Glutamatergic neuron (in vitro differentiated cells): ENCODE measurements around the gene WDR45B. TPM values are rescaled to one million over a fixed set of nuclear protein-coding genes. Genes with fewer than 3 reads are reported as not detected.
A peak's percentile ranks its signal among the peaks of the same experiment; 100 is the strongest.

Experiments used
- DNase-seq: peaks from one replicate; pipeline ENCODE4 v3.0.0; 2022
- H3K27ac Mint-ChIP-seq: one replicate; pipeline ENCODE4 v1.8.0; 2020; ENCODE audit warnings: mild to moderate bottlenecking, mixed read lengths, inconsistent platforms; ENCODE audit not compliant: unreplicated experiment
- H3K27me3 Mint-ChIP-seq: one replicate; pipeline ENCODE4 v1.8.0; 2020; ENCODE audit warnings: mild to moderate bottlenecking, moderate library complexity, mixed read lengths, inconsistent platforms; ENCODE audit not compliant: unreplicated experiment
- H3K36me3 Mint-ChIP-seq: one replicate; pipeline ENCODE4 v1.8.0; 2020; ENCODE audit warnings: mild to moderate bottlenecking, mixed read lengths, inconsistent platforms; ENCODE audit not compliant: unreplicated experiment
- H3K4me1 Mint-ChIP-seq: one replicate; pipeline ENCODE4 v1.8.0; 2020; ENCODE audit warnings: mild to moderate bottlenecking, low read depth, mixed read lengths, inconsistent platforms; ENCODE audit not compliant: unreplicated experiment
- H3K4me3 Mint-ChIP-seq: one replicate; pipeline ENCODE4 v1.8.0; 2020; ENCODE audit warnings: mild to moderate bottlenecking, mixed read lengths, inconsistent platforms; ENCODE audit not compliant: unreplicated experiment
- H3K9me3 Mint-ChIP-seq: one replicate; pipeline ENCODE4 v1.8.0; 2020; ENCODE audit warnings: mild to moderate bottlenecking, moderate library complexity, mixed read lengths, inconsistent platforms; ENCODE audit not compliant: unreplicated experiment
- total RNA-seq: library from RNA; stranded (reverse); fragmentation: NEBNext Ultra II Directional; extraction: Animal tissue kit (Norgen Biotek cat#: 25700); gene quantifications from one replicate; pipeline ENCODE4 v1.2.1, GENCODE V29; 2021; ENCODE audit not compliant: unreplicated experiment
- TF ChIP-seq, protein P1 (sequence below): fragments of 200-600 bp; sonication (generic); IDR thresholded peaks from one replicate; pipeline ENCODE4 v1.5.0; 2021; ENCODE audit not compliant: partially characterized antibody, unreplicated experiment

The WDR45B gene
- total RNA-seq, 1 donor from 2014 or later = 60.4 TPM

DNA sequence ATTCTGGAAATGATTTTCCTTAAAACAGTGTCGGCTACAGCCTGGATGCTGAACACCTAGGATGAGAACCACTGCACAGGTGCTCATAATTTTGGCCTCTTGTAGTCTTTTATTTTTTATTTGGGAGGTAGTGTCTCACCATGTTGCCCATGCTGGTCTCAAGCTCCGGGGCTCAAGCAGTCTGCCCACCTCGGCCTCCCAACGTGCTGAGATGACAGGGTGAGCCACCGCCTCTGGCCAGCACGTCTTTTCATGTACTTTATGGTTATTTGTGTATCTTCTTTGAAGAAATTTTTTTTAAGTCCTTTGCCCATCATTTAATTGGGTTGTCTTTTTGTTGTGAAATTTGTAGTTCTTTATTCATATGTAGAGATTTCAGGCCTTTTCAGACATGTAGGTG is 58.0 kb downstream of the WDR45B start:
- no peaks in the 10 kb centered on the region for H3K36me3 Mint-ChIP-seq
- peaks cover 17% of the 10 kb centered on the region for H3K4me1 Mint-ChIP-seq
- TF ChIP-seq, protein P1, sequence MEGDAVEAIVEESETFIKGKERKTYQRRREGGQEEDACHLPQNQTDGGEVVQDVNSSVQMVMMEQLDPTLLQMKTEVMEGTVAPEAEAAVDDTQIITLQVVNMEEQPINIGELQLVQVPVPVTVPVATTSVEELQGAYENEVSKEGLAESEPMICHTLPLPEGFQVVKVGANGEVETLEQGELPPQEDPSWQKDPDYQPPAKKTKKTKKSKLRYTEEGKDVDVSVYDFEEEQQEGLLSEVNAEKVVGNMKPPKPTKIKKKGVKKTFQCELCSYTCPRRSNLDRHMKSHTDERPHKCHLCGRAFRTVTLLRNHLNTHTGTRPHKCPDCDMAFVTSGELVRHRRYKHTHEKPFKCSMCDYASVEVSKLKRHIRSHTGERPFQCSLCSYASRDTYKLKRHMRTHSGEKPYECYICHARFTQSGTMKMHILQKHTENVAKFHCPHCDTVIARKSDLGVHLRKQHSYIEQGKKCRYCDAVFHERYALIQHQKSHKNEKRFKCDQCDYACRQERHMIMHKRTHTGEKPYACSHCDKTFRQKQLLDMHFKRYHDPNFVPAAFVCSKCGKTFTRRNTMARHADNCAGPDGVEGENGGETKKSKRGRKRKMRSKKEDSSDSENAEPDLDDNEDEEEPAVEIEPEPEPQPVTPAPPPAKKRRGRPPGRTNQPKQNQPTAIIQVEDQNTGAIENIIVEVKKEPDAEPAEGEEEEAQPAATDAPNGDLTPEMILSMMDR = no peak
- H3K4me3 Mint-ChIP-seq = peak overlapping the region; percentile 38
- DNase-seq = no peak
- peak overlapping the region; percentile 81 for H3K27ac Mint-ChIP-seq
- peaks cover 12% of the 10 kb centered on the region for H3K9me3 Mint-ChIP-seq
- H3K27me3 Mint-ChIP-seq = peaks cover 11% of the 10 kb centered on the region

DNA sequence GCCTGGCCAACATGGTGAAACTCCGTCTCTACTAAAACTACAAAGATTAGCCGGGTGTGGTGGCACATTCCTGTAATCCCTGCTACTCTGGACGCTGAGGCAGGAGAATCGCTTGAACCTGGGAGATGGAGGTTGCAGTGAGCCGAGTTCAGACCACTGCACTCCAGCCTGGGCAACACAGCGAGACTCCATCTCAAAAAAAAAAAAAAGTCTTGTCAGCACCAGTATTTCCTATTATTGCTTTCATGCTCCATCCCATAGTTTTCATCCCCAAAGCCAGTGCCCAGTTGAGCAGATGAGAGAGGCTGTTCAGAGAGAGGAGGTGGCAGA is 58.4 kb downstream of the WDR45B start:
- H3K27me3 Mint-ChIP-seq = peaks cover 12% of the 10 kb centered on the region
- H3K4me1 Mint-ChIP-seq = peaks cover 17% of the 10 kb centered on the region
- no peaks in the 10 kb centered on the region for H3K36me3 Mint-ChIP-seq
- H3K27ac Mint-ChIP-seq = peak overlapping the region; percentile 66
- TF ChIP-seq, protein P1 = no peak
- peaks cover 11% of the 10 kb centered on the region for H3K9me3 Mint-ChIP-seq
- DNase-seq = no peak
- H3K4me3 Mint-ChIP-seq = no peak overlapping the region

DNA sequence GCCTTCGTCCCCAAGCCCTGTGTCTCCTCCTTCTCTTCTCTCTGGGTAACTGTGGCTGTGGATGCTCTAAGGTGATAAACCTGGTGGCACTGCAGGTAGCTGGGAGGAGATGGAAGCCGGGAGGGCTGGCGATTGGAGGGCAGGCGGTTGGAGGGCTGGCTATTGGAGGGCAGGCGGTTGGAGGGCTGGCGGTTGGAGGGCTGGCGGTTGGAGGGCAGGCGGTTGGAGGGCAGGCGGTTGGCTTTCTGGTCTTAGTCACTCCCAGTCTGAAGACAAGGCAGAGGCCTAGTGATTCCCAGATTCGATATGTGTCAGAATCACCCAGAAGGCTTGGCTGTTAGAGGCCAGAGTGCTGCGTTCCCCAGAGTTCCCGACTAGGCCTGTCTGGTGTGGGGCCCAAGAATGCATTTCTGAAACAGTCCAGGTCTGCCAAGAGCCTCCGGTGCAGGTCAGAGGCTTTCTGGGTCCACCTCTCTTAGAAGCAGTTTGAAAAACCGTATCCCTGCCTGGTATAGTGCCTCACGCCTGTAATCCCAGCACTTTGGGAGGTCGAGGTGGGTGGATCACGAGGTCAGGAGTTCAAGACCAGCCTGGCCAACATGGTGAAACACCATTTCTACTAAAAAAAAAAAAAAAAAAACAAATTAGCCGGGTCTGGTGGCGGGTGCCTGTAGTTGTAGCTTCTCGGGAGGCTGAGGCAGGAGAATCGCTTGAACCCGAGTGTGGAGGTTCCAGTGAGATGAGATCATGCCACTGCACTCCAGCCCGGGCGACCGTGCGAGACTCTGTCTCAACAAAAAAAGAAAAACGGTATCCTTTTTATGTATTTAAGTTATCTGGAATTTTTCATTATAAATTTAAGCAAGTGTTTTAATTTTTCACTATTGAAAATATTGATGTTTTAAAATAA is 59.7 kb downstream of the WDR45B start:
- Mint-ChIP-seq H3K36me3 (no peaks in the 10 kb centered on the region), H3K27ac (no peak overlapping the region), H3K27me3 (peaks cover 11% of the 10 kb centered on the region), H3K9me3 (peaks cover 12% of the 10 kb centered on the region), H3K4me3 (no peak overlapping the region), H3K4me1 (peaks cover 16% of the 10 kb centered on the region)
- TF ChIP-seq, protein P1 = no peak
- no peak for DNase-seq

DNA sequence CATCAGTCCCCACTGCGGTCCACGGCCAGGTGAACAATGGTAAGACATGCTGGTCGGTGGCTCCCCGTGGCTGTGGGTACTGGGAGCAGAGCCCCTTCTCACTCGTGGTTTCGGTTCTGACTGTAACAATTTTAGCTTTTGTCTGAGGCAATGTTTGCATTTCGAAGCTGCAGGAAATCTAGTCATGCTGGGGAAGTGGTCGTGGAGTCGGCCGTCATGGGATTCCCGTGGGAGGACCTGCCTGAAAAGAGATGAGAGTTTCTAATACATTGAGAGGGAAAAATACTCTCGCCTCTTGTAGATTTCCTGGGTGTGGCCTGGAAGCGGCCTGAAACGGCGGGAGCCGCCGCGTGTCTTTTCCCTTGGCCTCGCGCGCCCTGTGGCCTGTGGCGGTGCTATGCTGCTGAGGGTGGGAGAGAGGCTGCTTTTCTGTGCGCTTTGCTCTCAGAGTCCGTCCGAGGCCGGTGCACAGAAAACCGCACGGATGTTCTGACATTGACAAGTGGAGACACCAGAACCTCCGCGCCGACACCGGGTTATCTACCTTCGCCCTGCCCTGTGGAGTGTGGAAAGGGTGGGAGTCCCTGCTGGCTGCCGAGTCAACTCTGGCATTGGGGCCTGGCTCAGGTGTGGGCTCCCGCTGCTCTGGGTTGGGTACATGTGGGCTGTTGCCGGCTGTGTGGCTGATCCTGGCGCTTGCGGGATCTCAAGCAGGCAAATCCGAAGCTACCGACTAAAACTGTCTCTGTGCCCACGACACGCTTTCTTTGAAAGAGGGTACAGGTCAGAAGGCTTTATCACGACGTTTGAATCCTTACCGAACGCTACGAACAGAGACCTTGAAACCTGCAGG is 60.8 kb downstream of the WDR45B start:
- H3K27me3 Mint-ChIP-seq = peaks cover 11% of the 10 kb centered on the region
- H3K36me3 Mint-ChIP-seq = no peaks in the 10 kb centered on the region
- DNase-seq = peak; percentile 35
- TF ChIP-seq, protein P1 = no peak
- no peak overlapping the region for H3K4me3 Mint-ChIP-seq
- H3K9me3 Mint-ChIP-seq = peaks cover 10% of the 10 kb centered on the region
- H3K4me1 Mint-ChIP-seq = peaks cover 19% of the 10 kb centered on the region
- peak overlapping the region; percentile 56 for H3K27ac Mint-ChIP-seq
